ENCODE data around the gene TTC7B.

Gene TTC7B

GRCh38 chr14:90602088-90602687 is 214.0 kb downstream of the TTC7B start:
- Mint-ChIP-seq H3K9me3 (no peaks in the 10 kb centered on the region), H3K27ac (no peak overlapping the region), H3K27me3 (ENCODE audit: low read depth, poor library complexity) (peaks cover 28% of the 10 kb centered on the region), H3K36me3 (ENCODE audit: low read depth) (no peaks in the 10 kb centered on the region), H3K4me3 (no peak overlapping the region), H3K4me1 (peaks cover 6% of the 10 kb centered on the region)
- DNase-seq = no peak
- TF ChIP-seq, protein P1, sequence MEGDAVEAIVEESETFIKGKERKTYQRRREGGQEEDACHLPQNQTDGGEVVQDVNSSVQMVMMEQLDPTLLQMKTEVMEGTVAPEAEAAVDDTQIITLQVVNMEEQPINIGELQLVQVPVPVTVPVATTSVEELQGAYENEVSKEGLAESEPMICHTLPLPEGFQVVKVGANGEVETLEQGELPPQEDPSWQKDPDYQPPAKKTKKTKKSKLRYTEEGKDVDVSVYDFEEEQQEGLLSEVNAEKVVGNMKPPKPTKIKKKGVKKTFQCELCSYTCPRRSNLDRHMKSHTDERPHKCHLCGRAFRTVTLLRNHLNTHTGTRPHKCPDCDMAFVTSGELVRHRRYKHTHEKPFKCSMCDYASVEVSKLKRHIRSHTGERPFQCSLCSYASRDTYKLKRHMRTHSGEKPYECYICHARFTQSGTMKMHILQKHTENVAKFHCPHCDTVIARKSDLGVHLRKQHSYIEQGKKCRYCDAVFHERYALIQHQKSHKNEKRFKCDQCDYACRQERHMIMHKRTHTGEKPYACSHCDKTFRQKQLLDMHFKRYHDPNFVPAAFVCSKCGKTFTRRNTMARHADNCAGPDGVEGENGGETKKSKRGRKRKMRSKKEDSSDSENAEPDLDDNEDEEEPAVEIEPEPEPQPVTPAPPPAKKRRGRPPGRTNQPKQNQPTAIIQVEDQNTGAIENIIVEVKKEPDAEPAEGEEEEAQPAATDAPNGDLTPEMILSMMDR (IDR thresholded peaks at IDR 0.05) = no peak

- H3K27ac Mint-ChIP-seq = no peak overlapping the region
- H3K36me3 Mint-ChIP-seq (ENCODE audit: low read depth) = no peaks in the 10 kb centered on the region
- H3K4me1 Mint-ChIP-seq = peaks cover 6% of the 10 kb centered on the region
- H3K9me3 Mint-ChIP-seq = no peaks in the 10 kb centered on the region
- DNase-seq = no peak
- no peak overlapping the region for H3K4me3 Mint-ChIP-seq
- TF ChIP-seq, protein P1 (IDR thresholded peaks at IDR 0.05) = no peak
- H3K27me3 Mint-ChIP-seq (ENCODE audit: low read depth, poor library complexity) = peaks cover 28% of the 10 kb centered on the region
Measured at GRCh38 chr14:90601563-90601962, 214.7 kb downstream of the TTC7B start.

DNA sequence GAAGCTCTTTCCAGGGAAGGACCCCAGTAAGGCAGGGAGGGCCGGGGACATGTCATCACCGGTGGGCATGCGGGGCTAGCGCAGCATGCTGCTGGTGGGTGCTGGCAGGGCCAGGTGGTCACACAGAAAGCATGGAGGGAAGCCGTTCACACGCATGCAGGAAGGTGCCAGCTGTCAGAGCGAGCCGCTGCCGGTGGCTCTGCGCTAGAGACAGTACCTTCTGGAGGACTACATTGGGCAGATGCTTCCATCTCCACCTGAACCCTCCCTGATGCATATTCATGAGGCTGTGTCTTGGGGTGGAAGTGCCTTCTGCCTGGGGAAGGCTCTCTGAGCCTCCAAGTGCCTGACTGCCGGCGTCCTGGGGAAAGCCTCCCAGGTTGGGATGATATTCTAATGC is 215.6 kb downstream of the TTC7B start:
- Mint-ChIP-seq H3K27me3 (ENCODE audit: low read depth, poor library complexity) (peaks cover 25% of the 10 kb centered on the region), H3K9me3 (no peaks in the 10 kb centered on the region), H3K27ac (no peak overlapping the region), H3K36me3 (ENCODE audit: low read depth) (no peaks in the 10 kb centered on the region), H3K4me3 (no peak overlapping the region), H3K4me1 (peaks cover 5% of the 10 kb centered on the region)
- TF ChIP-seq, protein P1 (IDR thresholded peaks at IDR 0.05) = no peak
- no peak for DNase-seq

DNA sequence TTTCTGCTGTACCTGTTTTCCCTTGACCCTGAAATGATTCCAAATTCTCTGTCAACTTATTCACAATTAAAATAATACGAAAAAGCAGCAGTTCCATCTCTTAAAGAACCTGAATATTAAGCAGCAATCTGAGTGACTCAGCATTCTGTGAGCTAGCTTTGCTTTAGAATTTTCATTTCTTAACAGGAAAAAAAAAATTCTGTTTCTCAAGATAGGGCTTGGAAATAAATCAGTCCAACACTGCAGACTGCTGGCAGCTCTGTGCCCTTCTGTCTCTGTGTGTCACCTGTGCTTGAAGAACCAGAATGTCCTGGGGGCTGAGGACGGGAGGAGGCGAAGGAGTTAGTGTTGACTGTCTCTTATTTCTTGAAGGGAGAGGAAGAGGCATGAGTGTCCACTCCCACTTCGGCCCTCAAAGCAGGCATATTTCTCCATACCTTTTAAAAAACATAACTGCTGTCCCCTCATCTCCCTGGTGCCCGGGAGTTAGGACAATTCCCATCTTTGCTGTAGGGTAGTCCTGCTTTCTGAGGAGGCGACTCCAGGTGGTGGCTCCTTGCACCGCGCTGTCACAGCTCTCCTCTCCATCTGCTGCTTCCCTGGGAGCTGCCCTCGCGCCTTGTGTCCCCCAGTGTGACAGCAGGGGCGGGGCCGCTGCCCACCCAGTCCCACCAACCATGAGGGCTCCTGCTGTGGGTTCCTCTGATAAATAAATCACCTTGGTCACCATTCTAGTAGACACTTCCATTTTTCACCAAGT is 216.3 kb downstream of the TTC7B start:
- Mint-ChIP-seq H3K36me3 (ENCODE audit: low read depth) (no peaks in the 10 kb centered on the region), H3K4me3 (no peak overlapping the region), H3K9me3 (no peaks in the 10 kb centered on the region), H3K27ac (no peak overlapping the region), H3K4me1 (no peaks in the 10 kb centered on the region), H3K27me3 (ENCODE audit: low read depth, poor library complexity) (peaks cover 22% of the 10 kb centered on the region)
- TF ChIP-seq, protein P1 (IDR thresholded peaks at IDR 0.05) = no peak
- DNase-seq = no peak

DNA sequence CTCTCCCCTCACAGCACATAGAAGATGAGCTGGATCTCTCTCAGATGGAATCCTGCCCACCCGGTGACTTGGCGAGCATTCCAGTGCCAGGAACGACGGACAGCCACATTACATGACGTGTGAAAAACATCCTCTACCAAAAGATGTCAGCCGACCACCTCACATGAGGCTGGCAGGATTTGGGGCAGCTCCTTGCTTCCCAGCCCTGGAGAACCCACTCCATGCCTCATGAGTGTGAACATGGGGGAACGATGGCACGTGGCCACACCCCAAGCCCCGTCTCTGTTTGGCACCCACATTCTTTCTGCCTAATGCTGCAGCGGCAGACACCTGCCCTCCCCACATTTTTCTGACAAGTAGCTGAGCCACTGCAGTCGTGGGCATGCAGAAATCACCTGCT is 216.9 kb downstream of the TTC7B start:
- H3K36me3 Mint-ChIP-seq (ENCODE audit: low read depth) = no peaks in the 10 kb centered on the region
- H3K27me3 Mint-ChIP-seq (ENCODE audit: low read depth, poor library complexity) = peaks cover 18% of the 10 kb centered on the region
- no peak overlapping the region for H3K27ac Mint-ChIP-seq
- TF ChIP-seq, protein P1 (IDR thresholded peaks at IDR 0.05) = no peak
- no peaks in the 10 kb centered on the region for H3K9me3 Mint-ChIP-seq
- no peaks in the 10 kb centered on the region for H3K4me1 Mint-ChIP-seq
- no peak for DNase-seq
- no peak overlapping the region for H3K4me3 Mint-ChIP-seq

GRCh38 chr14:90597961-90598360 is 218.3 kb downstream of the TTC7B start:
- H3K27me3 Mint-ChIP-seq (ENCODE audit: low read depth, poor library complexity) = peaks cover 6% of the 10 kb centered on the region
- no peaks in the 10 kb centered on the region for H3K36me3 Mint-ChIP-seq (ENCODE audit: low read depth)
- H3K9me3 Mint-ChIP-seq = no peaks in the 10 kb centered on the region
- peaks cover 14% of the 10 kb centered on the region for H3K4me1 Mint-ChIP-seq
- no peak overlapping the region for H3K4me3 Mint-ChIP-seq
- TF ChIP-seq, protein P1 (IDR thresholded peaks at IDR 0.05) = no peak
- DNase-seq = no peak
- no peak overlapping the region for H3K27ac Mint-ChIP-seq
